Stimulated activated naive CD8-positive, alpha-beta T cell treated with anti-CD3 and anti-CD28 coated beads, Interleukin-15, amount 100 ng/mL, for 72 hours (primary cell): ENCODE measurements around the gene ING2.
"Not testable (repeated sequence)": the region's sequence is repeated elsewhere in the genome, so short reads cannot be mapped to it uniquely, and the experiment has no call there.

ENCODE experiments used
- ATAC-seq: fragments of 150-1000 bp; cut with Tn5 transposase; 2 replicates; pipeline ENCODE4 v1.10.0; 2021; ENCODE audit warnings: mild to moderate bottlenecking, moderate library complexity
- DNase-seq, 2 donors: peaks; one replicate each; pipeline ENCODE4 v3.0.0; 2021 to 2022
- H3K27ac Mint-ChIP-seq, 2 donors: one replicate each; pipeline ENCODE4 v1.8.0; 2022; ENCODE audit warnings: mild to moderate bottlenecking in 2 of 2, mixed read lengths in 2 of 2, moderate library complexity in 2 of 2
- H3K27me3 Mint-ChIP-seq: one replicate; pipeline ENCODE4 v1.8.0; 2022; ENCODE audit warnings: mixed read lengths
- H3K4me1 Mint-ChIP-seq: one replicate; pipeline ENCODE4 v1.8.0; 2022; ENCODE audit warnings: mild to moderate bottlenecking, mixed read lengths
- H3K4me3 Mint-ChIP-seq, 2 donors: one replicate each; pipeline ENCODE4 v1.8.0; 2022; ENCODE audit warnings: mild to moderate bottlenecking in 2 of 2, mixed read lengths in 2 of 2, moderate library complexity in 1 of 2
- H3K9me3 Mint-ChIP-seq, 2 donors: one replicate each; pipeline ENCODE4 v1.8.0; 2022; ENCODE audit warnings: mixed read lengths in 2 of 2

The ING2 gene

DNA sequence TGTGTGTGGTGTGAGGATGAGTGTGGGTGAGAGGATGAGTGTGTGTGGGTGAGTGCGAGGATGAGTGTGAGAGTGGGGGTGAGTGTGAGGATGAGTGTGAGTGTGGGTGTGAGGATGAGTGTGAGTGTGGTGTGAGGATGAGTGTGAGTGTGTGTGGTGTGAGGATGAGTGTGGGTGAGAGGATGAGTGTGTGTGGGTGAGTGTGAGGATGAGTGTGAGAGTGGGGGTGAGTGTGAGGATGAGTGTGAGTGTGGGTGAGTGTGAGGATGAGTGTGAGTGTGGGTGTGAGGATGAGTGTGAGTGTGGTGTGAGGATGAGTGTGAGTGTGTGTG lies 48.3 kb downstream of the ING2 start:
- peaks cover 7 to 17% of the 10 kb centered on the region in 2 donors for H3K9me3 Mint-ChIP-seq
- H3K27me3 Mint-ChIP-seq, result peaks cover 18% of the 10 kb centered on the region
- not testable (repeated sequence) for H3K27ac Mint-ChIP-seq, DNase-seq, ATAC-seq, H3K4me1 Mint-ChIP-seq, H3K4me3 Mint-ChIP-seq

GRCh38 chr4:183553601-183554345 lies 48.9 kb downstream of the ING2 start:
- ATAC-seq, result peak; percentile 74
- DNase-seq, result no peak
- H3K27me3 Mint-ChIP-seq, result peaks cover 11% of the 10 kb centered on the region
- H3K4me1 Mint-ChIP-seq, result no peaks in the 10 kb centered on the region
- no peak overlapping the region for H3K4me3 Mint-ChIP-seq
- H3K9me3 Mint-ChIP-seq, result peaks cover 7 to 17% of the 10 kb centered on the region in 2 donors
- H3K27ac Mint-ChIP-seq, result no peak overlapping the region

GRCh38 chr4:183554346-183554686 lies 49.5 kb downstream of the ING2 start:
- DNase-seq (no peak), ATAC-seq (peak; percentile 31)
- Mint-ChIP-seq H3K9me3 (peaks cover 7 to 17% of the 10 kb centered on the region in 2 donors), H3K4me3 (no peak overlapping the region), H3K27ac (no peak overlapping the region), H3K27me3 (peaks cover 7% of the 10 kb centered on the region), H3K4me1 (no peaks in the 10 kb centered on the region)

DNA sequence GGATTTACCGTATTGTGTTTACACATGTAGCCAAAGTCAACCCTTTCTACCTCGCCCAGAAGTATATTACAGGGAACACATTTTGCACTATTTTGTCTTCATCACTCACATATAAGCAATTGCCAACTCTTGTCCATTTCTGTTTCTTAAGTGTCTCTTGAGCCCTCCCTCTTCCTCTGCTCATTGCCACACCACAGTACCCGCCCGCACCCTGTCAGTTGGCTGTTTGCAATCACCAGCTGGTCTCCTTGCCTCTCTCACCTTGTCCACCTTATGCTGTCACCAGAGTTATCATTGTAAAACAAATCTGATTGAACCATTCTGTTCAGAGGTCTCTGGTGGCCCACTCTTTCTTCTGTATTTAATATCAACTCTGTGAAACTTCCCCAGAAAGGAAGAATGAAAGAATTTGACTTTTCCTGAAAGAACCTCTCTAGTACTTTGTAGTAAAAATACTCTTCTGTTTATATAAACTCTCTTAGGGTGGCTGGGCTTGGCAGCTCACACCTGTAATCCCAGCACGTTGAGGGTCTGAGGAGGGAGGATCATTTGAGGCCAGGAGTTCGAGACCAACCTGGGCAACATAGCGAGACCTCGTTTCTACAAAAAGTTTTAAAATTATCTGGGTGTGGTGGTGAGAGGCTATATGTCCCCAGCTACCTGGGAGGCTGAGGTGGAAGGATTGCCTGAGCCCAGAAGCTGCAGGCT lies 50.2 kb downstream of the ING2 start:
- Mint-ChIP-seq H3K4me3 (no peak overlapping the region), H3K27ac (no peak overlapping the region), H3K27me3 (peaks cover 7% of the 10 kb centered on the region), H3K4me1 (no peaks in the 10 kb centered on the region), H3K9me3 (peaks cover 7 to 17% of the 10 kb centered on the region in 2 donors)
- ATAC-seq (no peak), DNase-seq (no peak)

GRCh38 chr4:183556947-183557346 lies 52.1 kb downstream of the ING2 start:
- no peak overlapping the region for H3K27ac Mint-ChIP-seq
- DNase-seq (no peak), ATAC-seq (no peak)
- H3K4me1 Mint-ChIP-seq, result no peaks in the 10 kb centered on the region
- peaks cover 7 to 17% of the 10 kb centered on the region in 2 donors for H3K9me3 Mint-ChIP-seq
- H3K27me3 Mint-ChIP-seq, result peaks cover 7% of the 10 kb centered on the region
- H3K4me3 Mint-ChIP-seq, result no peak overlapping the region

DNA sequence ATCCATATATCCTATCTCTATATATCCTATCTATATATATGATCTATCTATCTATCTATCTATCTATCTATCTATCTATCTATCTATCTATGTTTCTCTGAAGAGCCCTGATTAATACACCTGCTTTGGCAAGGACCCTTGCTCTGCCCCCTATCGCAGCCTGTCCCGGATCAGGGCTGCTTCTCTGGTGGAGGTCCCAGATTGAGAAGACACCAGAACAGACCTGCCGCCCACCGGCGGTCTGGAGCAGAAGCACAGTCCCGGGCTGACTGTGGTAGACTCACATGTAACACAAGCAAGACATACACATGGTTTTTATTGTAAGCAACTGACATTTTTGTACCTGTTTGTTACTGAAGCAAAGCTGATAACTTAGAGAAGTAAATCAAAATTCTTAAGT lies 52.8 kb downstream of the ING2 start:
- Mint-ChIP-seq H3K27ac (peak overlapping the region in 1 of 2 donors; percentile 36), H3K4me3 (no peak overlapping the region), H3K9me3 (peaks cover 4 to 12% of the 10 kb centered on the region in 2 donors), H3K4me1 (no peaks in the 10 kb centered on the region), H3K27me3 (peaks cover 7% of the 10 kb centered on the region)
- DNase-seq (peak in 1 of 2 donors; percentile 21), ATAC-seq (peak; percentile 68)

GRCh38 chr4:183558873-183559272 lies 54.0 kb downstream of the ING2 start:
- DNase-seq (no peak), ATAC-seq (no peak)
- Mint-ChIP-seq H3K27me3 (peaks cover 7% of the 10 kb centered on the region), H3K4me1 (no peaks in the 10 kb centered on the region), H3K27ac (no peak overlapping the region), H3K4me3 (no peak overlapping the region), H3K9me3 (no peaks in the 10 kb centered on the region)

- peaks cover 10% of the 10 kb centered on the region for H3K27me3 Mint-ChIP-seq
- H3K27ac Mint-ChIP-seq, result no peak overlapping the region
- ATAC-seq (no peak), DNase-seq (no peak)
- no peaks in the 10 kb centered on the region for H3K4me1 Mint-ChIP-seq
- H3K4me3 Mint-ChIP-seq, result no peak overlapping the region
- H3K9me3 Mint-ChIP-seq, result no peaks in the 10 kb centered on the region
These were observed 57.0 kb downstream of the ING2 start for GRCh38 chr4:183561905-183562304.
